Mesendoderm (in vitro differentiated cells): ENCODE data around the gene CTNND2. TPM values are rescaled to one million over a fixed set of nuclear protein-coding genes. Genes with fewer than 3 reads are reported as not detected.

ENCODE experiments used
- DNase-seq: peaks from one replicate; pipeline ENCODE4 v3.0.0; 2013
- H2AK5ac ChIP-seq: 2 replicates; pipeline ENCODE4 v1.6.1; 2013; ENCODE audit warnings: low read length, inconsistent platforms
- H2BK120ac ChIP-seq: 2 replicates; pipeline ENCODE4 v1.6.1; 2013; ENCODE audit warnings: low read depth, mild to moderate bottlenecking, low read length, moderate library complexity, mixed read lengths
- H2BK15ac ChIP-seq: replicated peaks from 2 replicates; pipeline ENCODE4 v1.6.1; 2013; ENCODE audit warnings: low read depth, mild to moderate bottlenecking, moderate library complexity
- H2BK5ac ChIP-seq: 2 replicates; pipeline ENCODE4 v1.6.1; 2013; ENCODE audit warnings: low read length, inconsistent platforms
- H3K18ac ChIP-seq: 2 replicates; pipeline ENCODE4 v1.6.1; 2013; ENCODE audit warnings: mild to moderate bottlenecking, low read length, mixed read lengths
- H3K23ac ChIP-seq: one replicate; pipeline ENCODE4 v1.6.1; 2013; ENCODE audit warnings: low read length
- H3K27ac ChIP-seq: 2 replicates; pipeline ENCODE4 v1.5.1; 2013; ENCODE audit warnings: low read depth, mild to moderate bottlenecking, inconsistent platforms, low read length, moderate library complexity
- H3K27me3 ChIP-seq: 2 replicates; pipeline ENCODE4 v1.6.1; 2013; ENCODE audit warnings: low read length, control low read depth, mild to moderate bottlenecking, inconsistent platforms; ENCODE audit not compliant: insufficient read depth, poor library complexity
- H3K36me3 ChIP-seq: 2 replicates; pipeline ENCODE4 v1.6.1; 2013; ENCODE audit warnings: low read length, inconsistent platforms; ENCODE audit not compliant: control insufficient read depth, insufficient read depth
- H3K4ac ChIP-seq: one replicate; pipeline ENCODE4 v1.6.1; 2013; ENCODE audit warnings: low read depth, mild to moderate bottlenecking, low read length, moderate library complexity
- H3K4me1 ChIP-seq: 2 replicates; pipeline ENCODE4 v1.6.1; 2013; ENCODE audit warnings: low read depth, low read length, inconsistent platforms; ENCODE audit not compliant: control insufficient read depth
- H3K4me2 ChIP-seq: 2 replicates; pipeline ENCODE4 v1.6.1; 2013; ENCODE audit warnings: low read length
- H3K4me3 ChIP-seq: 2 replicates; pipeline ENCODE4 v1.5.1; 2013; ENCODE audit warnings: mild to moderate bottlenecking, low read length
- H3K56ac ChIP-seq: one replicate; pipeline ENCODE4 v1.6.1; 2013; ENCODE audit warnings: low read length
- H3K79me1 ChIP-seq: 2 replicates; pipeline ENCODE4 v1.6.1; 2013; ENCODE audit warnings: low read length, inconsistent platforms
- H3K79me2 ChIP-seq: 2 replicates; pipeline ENCODE4 v1.6.1; 2013; ENCODE audit warnings: mild to moderate bottlenecking, low read length; ENCODE audit not compliant: control insufficient read depth, insufficient read depth
- H3K9ac ChIP-seq: 2 replicates; pipeline ENCODE4 v1.6.1; 2013; ENCODE audit warnings: low read length, inconsistent platforms
- H4K5ac ChIP-seq: one replicate; pipeline ENCODE4 v1.6.1; 2013; ENCODE audit warnings: low read length
- H4K8ac ChIP-seq: one replicate; pipeline ENCODE4 v1.6.1; 2013; ENCODE audit warnings: low read depth, mild to moderate bottlenecking, control low read depth, low read length, moderate library complexity
- WGBS: extraction: QIAGEN DNeasy Blood & Tissue Kit; methylation state at CpG from one replicate; pipeline ENCODE4 v1.1.7; 2013; ENCODE audit warnings: low lambda C conversion rate, missing lambda C conversion rate; ENCODE audit not compliant: insufficient coverage; ENCODE audit errors: extremely low coverage; 5-methylcytosine and 5-hydroxymethylcytosine counted together
- small RNA-seq: library from polyadenylated mRNA; stranded (forward); fragments of <200 nt; extraction: miRNeasy Mini kit (QIAGEN cat#:217004); gene quantifications from one replicate; pipeline ENCODE3, GENCODE V24; 2013; ENCODE audit not compliant: insufficient read depth

Gene CTNND2

DNA sequence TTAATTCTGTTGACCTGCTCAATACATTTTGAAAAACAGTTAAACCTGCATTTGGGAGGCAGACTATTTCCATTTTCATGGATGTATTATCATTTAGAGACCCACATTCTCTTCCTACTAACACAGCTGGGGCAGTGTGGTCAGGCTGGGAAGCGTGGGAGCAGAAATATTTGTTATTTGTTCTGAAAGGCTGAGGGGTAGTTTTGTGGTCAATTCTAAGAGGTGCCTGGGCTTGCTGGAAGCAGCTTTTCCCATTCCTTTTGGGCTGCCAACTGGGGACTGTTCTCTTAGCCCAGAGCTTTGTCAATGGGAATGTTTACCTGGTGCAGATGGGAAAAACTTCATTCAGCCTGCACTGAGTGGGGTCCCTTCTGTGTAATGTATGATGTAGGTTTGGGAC is 971.8 kb downstream of the CTNND2 start:
- H3K23ac ChIP-seq: no peak overlapping the region
- H3K27me3 ChIP-seq: no peaks in the 10 kb centered on the region
- no CpG with 5 or more reads among the region's 1 CpG for WGBS
- H3K56ac ChIP-seq: no peak overlapping the region
- H3K4me2 ChIP-seq: no peak overlapping the region
- H3K4me1 ChIP-seq: no peaks in the 10 kb centered on the region
- H3K4ac ChIP-seq: no peak overlapping the region
- H3K36me3 ChIP-seq: no peaks in the 10 kb centered on the region
- no peak overlapping the region for H2BK120ac ChIP-seq
- no peak overlapping the region for H3K9ac ChIP-seq
- no peak overlapping the region for H3K18ac ChIP-seq
- H3K79me1 ChIP-seq: no peaks in the 10 kb centered on the region
- H2AK5ac ChIP-seq: no peak overlapping the region
- no peak overlapping the region for H2BK15ac ChIP-seq
- no peak overlapping the region for H4K8ac ChIP-seq
- H4K5ac ChIP-seq: no peak overlapping the region
- no peak overlapping the region for H2BK5ac ChIP-seq
- H3K4me3 ChIP-seq: no peak overlapping the region
- H3K79me2 ChIP-seq: no peaks in the 10 kb centered on the region
- no peak overlapping the region for H3K27ac ChIP-seq
- no peak for DNase-seq

GRCh38 chr5:10927608-10928007 is 976.6 kb downstream of the CTNND2 start:
- Histone ChIP-seq H3K36me3 (no peaks in the 10 kb centered on the region), H3K18ac (no peak overlapping the region), H3K79me2 (no peaks in the 10 kb centered on the region), H3K4me2 (no peak overlapping the region), H3K27me3 (no peaks in the 10 kb centered on the region), H3K9ac (no peak overlapping the region), H3K56ac (no peak overlapping the region), H3K23ac (no peak overlapping the region), H2BK15ac (no peak overlapping the region), H3K4me1 (no peaks in the 10 kb centered on the region), H3K79me1 (no peaks in the 10 kb centered on the region), H2AK5ac (no peak overlapping the region), H3K4me3 (no peak overlapping the region), H2BK120ac (no peak overlapping the region), H4K5ac (no peak overlapping the region), H4K8ac (no peak overlapping the region), H3K4ac (no peak overlapping the region), H2BK5ac (no peak overlapping the region), H3K27ac (no peak overlapping the region)
- DNase-seq: no peak

GRCh38 chr5:10923310-10923709 is 980.9 kb downstream of the CTNND2 start:
- no peak overlapping the region for H3K18ac ChIP-seq
- H2BK120ac ChIP-seq: no peak overlapping the region
- H3K36me3 ChIP-seq: no peaks in the 10 kb centered on the region
- WGBS: no CpG with 5 or more reads among the region's 3 CpGs
- no peaks in the 10 kb centered on the region for H3K79me2 ChIP-seq
- H4K5ac ChIP-seq: no peak overlapping the region
- no peak overlapping the region for H2BK5ac ChIP-seq
- no peak overlapping the region for H3K4me3 ChIP-seq
- no peak overlapping the region for H3K9ac ChIP-seq
- no peaks in the 10 kb centered on the region for H3K27me3 ChIP-seq
- no peak overlapping the region for H3K23ac ChIP-seq
- H3K27ac ChIP-seq: no peak overlapping the region
- no peak overlapping the region for H2BK15ac ChIP-seq
- no peak overlapping the region for H3K4ac ChIP-seq
- H4K8ac ChIP-seq: no peak overlapping the region
- no peak overlapping the region for H3K4me2 ChIP-seq
- H3K79me1 ChIP-seq: no peaks in the 10 kb centered on the region
- H3K4me1 ChIP-seq: no peaks in the 10 kb centered on the region
- no peak overlapping the region for H3K56ac ChIP-seq
- no peak overlapping the region for H2AK5ac ChIP-seq
- no peak for DNase-seq

Small RNA genes lying within 50 kb of the gene (small RNA-seq; reads per million reads assigned to genes)
- gene RNU6-429P: not detected
